A673 (cell line): Measurements from ENCODE around the gene PRF1.
"Not testable (repeated sequence)": the region's sequence is repeated elsewhere in the genome, so short reads cannot be mapped to it uniquely, and the experiment has no call there.

ENCODE experiments used
- CTCF ChIP-seq: fragments of 300-800, 200-600 bp; sonication (generic); conservative IDR thresholded peaks from 2 replicates; pipeline ENCODE4 v1.5.1; 2017; ENCODE audit warnings: low read depth, mild to moderate bottlenecking, antibody characterized with exemption, low read length, moderate library complexity, mixed read lengths
- EZH2 ChIP-seq: fragments of 200-600 bp; sonication (generic); IDR thresholded peaks from 2 replicates; pipeline ENCODE4 v1.6.1; 2017; ENCODE audit warnings: borderline replicate concordance, low read depth, mild to moderate bottlenecking, mixed read lengths, antibody characterized with exemption, low read length; ENCODE audit not compliant: poor library complexity, severe bottlenecking

GRCh38 chr10:70639640-70640383 lies 37.3 kb upstream of the PRF1 start:
- TF ChIP-seq CTCF, EZH2: not testable (repeated sequence)
